Activated gamma-delta T cell (primary cell): ENCODE measurements around the gene IRF2BPL.

Experiments used
- DNase-seq: peaks from one replicate; lab custom pipeline; 2025; lab: John Stamatoyannopoulos, UW

IRF2BPL gene

DNA sequence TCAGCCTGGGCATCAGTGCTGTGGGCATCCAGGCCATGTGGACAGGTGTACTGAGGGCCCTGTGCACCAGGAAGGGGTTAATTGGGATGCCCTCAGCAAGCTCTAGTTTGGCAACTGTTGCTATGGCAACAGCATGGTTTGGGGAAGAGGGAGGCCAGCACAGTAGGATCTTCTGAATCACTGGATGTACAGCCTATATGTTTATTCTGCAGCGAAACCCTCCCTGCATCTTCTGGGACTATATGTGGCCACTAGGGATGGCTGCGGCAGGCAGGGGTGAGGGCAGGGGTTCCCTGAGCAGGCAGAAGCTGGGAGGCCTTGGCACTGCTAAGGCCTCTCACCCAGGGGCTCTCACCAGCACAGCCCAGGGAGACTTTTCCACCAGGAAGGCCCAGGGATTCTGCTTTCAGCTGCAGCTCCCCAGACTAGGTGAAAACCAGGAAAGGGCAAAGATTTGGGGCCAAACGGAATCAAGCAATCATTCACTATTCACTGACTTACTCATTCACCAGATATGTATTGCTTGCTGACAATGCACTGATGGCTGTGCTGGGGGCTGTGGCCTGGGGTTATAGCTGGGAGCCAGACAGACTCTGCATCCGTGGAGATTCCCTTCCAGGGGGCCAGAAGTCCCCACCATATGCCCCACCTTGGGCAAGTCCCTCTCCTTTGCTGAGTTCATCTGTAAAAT lies 42.8 kb downstream of the IRF2BPL start:
- no peak for DNase-seq

- DNase-seq = no peak
These were observed 43.6 kb downstream of the IRF2BPL start for GRCh38 chr14:76984787-76985375.

DNA sequence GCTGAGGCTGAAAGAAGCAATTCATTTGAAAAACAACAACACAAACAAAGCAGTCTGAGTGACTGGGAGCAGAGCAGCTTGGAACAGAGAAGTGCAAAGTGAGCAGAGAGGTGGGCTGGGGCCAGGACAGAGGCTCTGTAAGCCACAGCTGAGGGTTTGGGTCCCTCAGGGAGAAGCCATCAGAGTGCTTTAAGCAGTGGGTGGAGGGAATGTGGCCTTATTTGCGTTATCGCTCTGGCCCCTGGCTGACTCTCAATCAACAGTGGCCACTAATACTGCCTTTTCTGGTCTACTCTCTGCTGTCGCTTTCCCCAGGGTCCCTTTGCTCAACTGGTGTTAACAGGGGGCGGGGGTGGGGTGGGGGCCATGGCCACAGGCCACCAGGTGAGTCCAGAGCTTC lies 44.2 kb downstream of the IRF2BPL start:
- no peak for DNase-seq

- no peak for DNase-seq
These were observed 46.8 kb downstream of the IRF2BPL start for GRCh38 chr14:76981670-76982069.

DNA sequence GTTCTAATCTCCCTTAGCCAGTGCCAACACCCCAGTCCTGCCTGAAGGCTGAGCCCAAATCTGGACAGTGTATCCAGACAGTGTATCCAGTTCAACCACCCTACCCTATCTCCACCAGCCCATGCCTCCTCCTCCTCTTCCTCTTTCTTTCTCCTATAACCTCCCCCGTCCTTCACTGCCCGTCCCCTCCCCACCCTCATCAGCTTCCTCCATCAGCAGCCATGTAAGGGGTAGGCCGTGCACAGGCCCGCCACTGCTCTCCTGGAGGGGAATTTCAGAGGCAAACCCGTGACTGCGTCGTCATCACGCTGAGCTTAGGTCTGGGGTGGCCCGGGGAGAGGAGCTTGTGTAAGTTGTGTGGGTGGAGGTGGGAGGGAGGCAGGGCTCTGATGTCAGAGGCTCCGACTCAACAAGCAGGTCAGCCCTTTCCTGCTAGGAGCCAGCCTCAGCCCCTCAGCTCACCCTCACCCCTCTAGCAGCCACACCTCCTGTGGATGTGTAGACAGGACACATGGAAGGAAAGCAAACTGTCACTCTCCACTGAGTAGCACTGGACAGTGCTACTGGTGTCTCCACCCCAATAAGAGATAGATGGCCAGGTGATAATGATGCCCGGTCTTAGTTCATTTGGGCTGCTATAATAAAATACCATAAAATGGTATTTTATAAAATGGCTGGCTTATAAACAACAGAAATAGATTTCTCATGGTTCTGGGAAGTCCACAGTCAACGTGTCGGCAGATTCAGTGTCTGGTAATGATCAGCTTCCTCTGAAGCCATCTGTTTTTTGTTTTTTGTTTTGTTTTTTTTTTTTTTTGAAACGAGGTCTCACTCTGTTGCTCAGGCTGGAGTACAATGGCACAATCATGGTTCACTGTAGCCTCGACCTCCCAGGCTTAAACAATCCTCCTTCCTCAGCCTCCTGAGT lies 50.5 kb downstream of the IRF2BPL start:
- peak; percentile 35 for DNase-seq

GRCh38 chr14:76976240-76977005 lies 52.1 kb downstream of the IRF2BPL start:
- DNase-seq = no peak

GRCh38 chr14:76975812-76976211 lies 52.7 kb downstream of the IRF2BPL start:
- DNase-seq = no peak

DNA sequence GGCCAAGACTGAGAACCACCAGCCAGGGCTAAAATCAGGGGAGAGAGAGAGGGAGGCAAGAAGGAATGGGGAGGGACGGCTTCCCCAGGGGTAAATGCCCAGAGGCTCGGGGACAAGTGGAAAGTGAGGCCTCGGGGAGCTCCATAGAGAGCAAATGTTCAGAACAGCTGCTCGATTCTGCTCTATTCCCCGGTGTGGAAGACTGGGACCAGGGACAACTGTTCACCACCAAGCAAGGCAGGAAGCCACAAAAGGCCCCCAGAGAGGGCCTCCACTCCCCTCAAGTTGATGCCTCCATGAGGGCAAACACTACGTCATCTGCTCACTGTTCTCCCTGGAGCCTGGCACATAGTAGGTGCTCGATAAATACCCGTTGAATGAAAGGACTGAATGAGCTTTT lies 53.5 kb downstream of the IRF2BPL start:
- DNase-seq = no peak
